ENCODE data around the gene NCF2. TPM values are rescaled to one million over a fixed set of nuclear protein-coding genes. Genes with fewer than 3 reads are reported as not detected.

Gene NCF2
- total and polyA plus RNA-seq, 2 donors (not counting 3 experiments of a cell fraction or from before 2014, with no cell fraction given): 0.03 TPM; not detected in 1

GRCh38 chr1:183528577-183528976 lies 61.7 kb downstream of the NCF2 start:
- Histone ChIP-seq H3K9me1 (replicated peaks; ENCODE audit: control insufficient read depth, extremely low read depth, insufficient read depth, low read length) (no peaks in the 10 kb centered on the region), H3K9me3 (replicated peaks; ENCODE audit: control insufficient read depth, insufficient read depth, low read length) (no peaks in the 10 kb centered on the region), H2AFZ (ENCODE audit: low read depth, low read length) (no peak overlapping the region), H3K79me2 (ENCODE audit: control insufficient read depth, insufficient read depth, low read length) (no peaks in the 10 kb centered on the region), H3K4me2 (ENCODE audit: insufficient read depth, low read length) (no peak overlapping the region), H4K20me1 (replicated peaks; ENCODE audit: control insufficient read depth, extremely low read depth, insufficient read depth, low read length) (no peaks in the 10 kb centered on the region), H3K36me3 (ENCODE audit: control insufficient read depth in 2 of 2, extremely low read depth in 1 of 2, insufficient read depth in 2 of 2, low read length in 2 of 2) (peaks cover 0 to 11% of the 10 kb centered on the region in 2 experiments), H3K4me3 (replicated peaks in 1 of 3; ENCODE audit: insufficient read depth in 1 of 3, low read depth in 1 of 3, low read length in 3 of 3) (no peak overlapping the region), H3K9ac (replicated peaks; ENCODE audit: extremely low read depth, insufficient read depth, low read length) (no peak overlapping the region), H3K4me1 (ENCODE audit: control insufficient read depth, extremely low read depth, insufficient read depth, low read length) (no peaks in the 10 kb centered on the region), H3K27me3 (ENCODE audit: control insufficient read depth in 2 of 2, insufficient read depth in 2 of 2, low read length in 2 of 2) (no peaks in the 10 kb centered on the region), H3K27ac (ENCODE audit: insufficient read depth, low read depth, low read length) (no peak overlapping the region)
- ChIA-PET POLR2A (no interaction called here), CTCF (no interaction called here)
- no TSS peak for BruUV-seq (replicated peaks)
- intact Hi-C loops (cut with micrococcal nuclease): no loop called here
- no peak for DNase-seq (ENCODE audit: low read depth, low spot score)
- dilution Hi-C loops (cut with MboI; ENCODE audit: extremely low pct_ligation_motif_present, low sequenced_read_pairs): no loop called here
- no peak for TF ChIP-seq CTCF (IDR thresholded peaks at IDR 0.05; ENCODE audit: extremely low read depth in 1 of 2, insufficient read depth in 1 of 2, low read depth in 1 of 2, low read length in 2 of 2)
- TF ChIP-seq EZH2 (IDR thresholded peaks at IDR 0.05; ENCODE audit: borderline replicate concordance, low read depth, low read length, severe bottlenecking): no peak
- TF ChIP-seq MAX (IDR thresholded peaks at IDR 0.05; ENCODE audit: insufficient read depth, insufficient read length): no peak
- TF ChIP-seq JUN (IDR thresholded peaks at IDR 0.05; ENCODE audit: borderline replicate concordance, insufficient read depth, insufficient read length, low read depth): no peak
- no peak for TF ChIP-seq GATA2 (IDR thresholded peaks at IDR 0.05; ENCODE audit: insufficient read depth, insufficient read length, low read depth, low read length)
- no peak for TF ChIP-seq POLR2AphosphoS5 (IDR thresholded peaks at IDR 0.05; ENCODE audit: insufficient read depth, low read depth, low read length)
- no peak for TF ChIP-seq FOS (IDR thresholded peaks at IDR 0.05; ENCODE audit: borderline replicate concordance, insufficient read depth, low read length)
- TF ChIP-seq MYC (IDR thresholded peaks at IDR 0.05; ENCODE audit: low read depth, low read length): no peak
- TF ChIP-seq POLR2A (IDR thresholded peaks at IDR 0.05; ENCODE audit: low read depth, low read length): no peak
- FAIRE-seq: no peak

Measured in endothelial cell of umbilical vein (primary cell).